Retina (tissue), 1 donor: ENCODE measurements around the gene PES1.
"Not testable (repeated sequence)": the region's sequence is repeated elsewhere in the genome, so short reads cannot be mapped to it uniquely, and the experiment has no call there.

ENCODE experiments used
- DNase-seq: peaks from one replicate; pipeline ENCODE4 v3.0.0-alpha.2; 2016

PES1 gene

DNA sequence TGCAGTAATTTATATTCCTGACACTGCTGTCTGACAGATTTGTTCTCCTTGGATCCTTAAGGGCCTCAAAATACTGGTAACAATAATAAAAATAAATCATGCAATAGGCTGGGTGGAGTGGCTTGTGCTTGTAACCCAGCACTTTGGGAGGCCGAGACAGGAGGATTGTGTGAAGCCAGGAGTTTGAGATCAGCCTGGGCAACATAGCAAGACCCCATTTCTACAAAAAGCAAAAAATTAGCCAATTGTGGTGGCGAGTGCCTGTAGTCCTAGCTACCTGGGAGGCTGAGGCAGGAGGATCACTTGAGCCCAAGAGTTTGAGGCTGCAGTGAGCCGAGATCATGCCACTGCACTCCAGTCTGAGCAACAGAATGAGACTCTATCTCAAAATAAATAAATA is 39.9 kb downstream of the PES1 start:
- not testable (repeated sequence) for DNase-seq

DNA sequence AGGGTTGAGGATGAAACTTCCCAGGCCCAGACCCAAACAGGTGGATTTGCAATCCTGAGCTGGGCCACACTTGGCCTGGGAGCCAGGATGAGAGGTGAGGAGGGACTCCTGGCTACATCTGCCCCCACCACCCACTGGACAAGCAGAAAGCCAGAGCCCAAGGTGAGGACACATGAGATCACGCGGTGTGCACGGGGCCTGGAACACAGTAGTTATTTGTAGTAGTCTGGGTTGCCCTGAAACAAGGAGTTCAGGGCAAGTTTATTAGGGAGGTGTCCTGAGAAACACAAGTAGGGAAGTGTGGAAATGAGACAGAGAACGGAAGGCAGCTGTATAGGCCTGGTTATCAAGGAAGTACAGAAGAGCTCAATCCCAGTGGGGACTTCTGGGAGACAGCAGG is 44.5 kb downstream of the PES1 start:
- DNase-seq = no peak

DNA sequence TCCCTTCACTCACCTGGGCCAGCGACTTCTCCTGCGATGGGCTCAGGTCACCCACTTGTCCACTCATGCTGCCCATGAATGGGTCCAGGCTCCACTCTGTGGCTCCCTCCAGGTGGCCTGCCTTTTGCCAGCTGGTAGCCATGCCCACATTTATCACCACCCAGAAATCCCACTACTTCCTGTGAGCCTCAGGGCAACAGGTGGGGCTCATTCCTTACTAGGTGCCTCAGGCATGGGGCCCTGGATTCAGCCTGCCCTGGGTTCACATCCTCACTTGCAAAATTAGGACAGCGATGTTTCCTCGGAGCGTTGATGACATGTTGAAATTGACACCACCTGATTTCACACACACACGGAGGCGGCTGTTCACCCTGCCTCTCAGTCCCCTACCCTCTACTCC is 45.1 kb downstream of the PES1 start, which contains the start of gene SEC14L6:
Gene SEC14L6 (minus strand): TSS at position 126 of the 400 bp plus-strand sequence. CDS start 59 bp downstream, at position 67.
- no peak for DNase-seq

DNA sequence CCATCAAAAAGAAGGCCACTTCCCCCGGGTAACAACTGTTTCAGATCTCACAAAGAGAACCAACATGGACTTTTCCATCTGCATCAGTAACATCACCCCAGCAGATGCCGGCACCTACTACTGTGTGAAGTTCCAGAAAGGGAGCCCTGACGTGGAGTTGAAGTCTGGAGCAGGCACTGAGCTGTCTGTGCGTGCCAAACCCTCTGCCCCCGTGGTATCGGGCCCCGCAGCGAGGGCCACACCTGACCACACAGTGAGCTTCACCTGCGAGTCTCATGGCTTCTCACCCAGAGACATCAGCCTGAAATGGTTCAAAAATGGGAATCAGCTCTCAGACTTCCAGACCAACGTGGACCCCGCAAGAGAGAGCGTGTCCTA is 48.9 kb downstream of the PES1 start:
- DNase-seq = no peak

DNA sequence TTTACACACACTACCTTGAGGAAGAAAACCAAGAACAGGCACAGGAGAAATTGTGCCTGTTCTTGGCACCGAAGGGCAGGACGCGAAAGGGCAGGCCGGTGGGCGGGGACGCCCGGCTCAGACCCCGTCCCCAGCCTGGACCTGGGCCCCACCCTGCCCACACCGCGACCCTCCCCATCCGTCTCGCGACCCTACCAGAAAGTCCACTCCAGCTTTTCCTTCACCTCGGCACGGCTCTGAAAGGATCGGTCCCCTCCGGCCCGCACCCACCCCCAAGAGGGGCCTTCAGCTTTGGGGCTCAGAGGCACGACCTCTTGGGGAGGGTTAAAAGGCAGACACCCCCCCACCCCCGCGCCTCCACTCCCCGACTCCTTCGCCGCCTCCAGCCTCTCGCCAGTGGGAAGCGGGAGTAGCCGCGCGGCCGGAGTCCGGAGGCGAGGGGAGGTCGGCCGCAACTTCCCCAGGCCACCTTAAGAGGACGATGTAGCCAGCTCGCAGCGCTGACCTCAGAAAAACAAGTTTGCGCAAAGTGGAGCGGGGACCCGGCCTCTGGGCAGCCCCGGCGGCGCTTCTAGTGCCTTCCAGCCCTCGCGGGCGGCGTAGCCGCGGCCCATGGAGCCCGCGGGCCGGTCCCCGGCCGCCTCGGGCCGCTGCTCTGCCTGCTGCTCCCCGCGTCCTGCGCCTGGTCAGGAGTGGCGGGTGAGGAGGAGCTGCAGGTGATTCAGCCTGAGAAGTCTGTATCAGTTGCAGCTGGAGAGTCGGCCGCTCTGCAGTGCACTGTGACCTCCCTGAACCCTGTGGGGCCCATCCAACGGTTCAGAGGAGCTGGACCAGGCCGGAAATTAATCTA is 49.5 kb downstream of the PES1 start:
- DNase-seq = peak; percentile 79

DNA sequence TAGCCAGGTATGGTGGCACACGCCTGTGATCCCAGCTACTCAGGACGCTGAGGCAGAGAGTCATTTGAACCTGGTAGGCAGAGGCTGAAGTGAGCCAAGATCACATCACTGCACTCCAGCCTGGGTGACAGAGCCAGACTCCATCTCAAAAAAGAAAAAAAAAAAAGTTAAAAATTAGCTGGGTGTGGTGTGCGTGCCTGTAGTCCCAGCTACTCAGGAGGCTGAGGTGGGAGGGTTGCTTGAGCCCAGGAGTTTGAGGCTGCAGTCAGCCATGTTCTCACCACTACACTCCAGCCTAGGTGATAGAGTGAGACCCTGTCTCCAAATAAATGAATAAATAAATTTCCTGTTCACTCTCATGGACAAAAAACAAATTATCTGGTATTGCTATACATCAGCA is 50.2 kb downstream of the PES1 start:
- not testable (repeated sequence) for DNase-seq

DNA sequence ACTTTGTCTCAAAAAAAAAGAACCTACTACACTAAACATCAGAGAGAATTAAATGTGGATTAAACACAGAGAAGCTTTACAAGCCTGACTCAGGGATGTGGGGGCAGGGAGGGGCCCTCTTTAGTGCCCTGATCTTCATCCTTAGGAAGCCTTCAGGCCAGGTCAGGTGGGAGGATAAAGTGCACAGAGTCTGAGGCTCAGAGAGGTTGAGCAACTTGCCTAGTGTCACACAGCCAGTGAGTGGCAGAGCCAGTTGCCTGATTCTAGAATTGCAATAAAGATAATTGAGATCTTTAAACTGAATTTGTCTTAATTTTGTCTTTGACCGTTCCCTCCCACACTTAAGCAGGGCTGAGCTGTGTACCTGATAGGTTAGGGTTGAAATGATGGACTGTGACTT is 52.3 kb downstream of the PES1 start:
- DNase-seq = no peak

DNA sequence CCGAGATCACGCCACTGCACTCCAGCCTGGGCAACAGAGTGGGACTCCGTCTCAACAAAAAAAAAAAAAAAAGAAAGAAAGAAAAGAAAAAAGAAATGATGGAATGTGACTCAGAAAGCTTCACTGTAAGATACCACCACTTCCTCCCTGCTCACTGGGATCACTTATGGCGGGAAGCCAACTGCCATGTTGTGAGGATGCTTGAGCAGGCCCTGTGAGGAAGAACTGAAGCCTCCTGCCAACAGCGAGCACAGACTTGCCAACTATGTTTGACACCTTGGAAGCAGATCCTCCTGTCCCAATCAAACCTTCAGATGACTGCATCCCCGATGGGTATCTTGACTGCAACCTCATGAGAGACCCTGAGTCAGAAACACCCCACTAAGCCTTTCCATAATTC is 53.4 kb downstream of the PES1 start:
- DNase-seq = no peak

DNA sequence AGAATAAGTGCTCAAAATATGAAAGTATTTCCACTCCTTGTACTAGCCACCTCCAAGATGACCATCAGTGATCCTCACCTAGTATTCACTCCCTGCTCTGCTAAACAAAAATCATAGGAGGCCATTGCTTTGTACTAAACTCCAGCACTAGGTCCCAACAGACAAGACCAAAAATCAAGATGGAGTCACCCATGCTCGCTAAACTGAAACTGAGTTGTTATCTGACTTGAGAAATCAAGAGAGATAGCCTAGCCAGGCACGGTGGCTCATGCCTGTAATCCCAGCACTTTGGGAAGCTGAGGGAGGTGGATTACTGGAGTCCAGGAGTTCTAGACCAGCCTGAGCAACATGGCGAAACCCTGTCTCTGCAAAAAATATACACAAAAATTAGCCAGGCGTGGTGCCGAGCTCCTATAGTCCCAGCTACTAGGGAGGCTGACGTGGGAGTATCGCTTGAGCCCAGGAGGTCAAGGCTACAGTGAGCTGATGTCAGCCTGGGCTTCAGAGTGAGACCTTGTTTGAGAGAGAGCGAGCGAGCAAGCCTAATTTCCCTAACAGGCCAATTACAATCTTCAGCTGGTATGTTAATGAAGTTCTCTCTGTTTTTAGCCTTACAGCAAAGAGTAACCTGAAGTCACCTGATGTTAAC is 54.5 kb downstream of the PES1 start:
- no peak for DNase-seq

DNA sequence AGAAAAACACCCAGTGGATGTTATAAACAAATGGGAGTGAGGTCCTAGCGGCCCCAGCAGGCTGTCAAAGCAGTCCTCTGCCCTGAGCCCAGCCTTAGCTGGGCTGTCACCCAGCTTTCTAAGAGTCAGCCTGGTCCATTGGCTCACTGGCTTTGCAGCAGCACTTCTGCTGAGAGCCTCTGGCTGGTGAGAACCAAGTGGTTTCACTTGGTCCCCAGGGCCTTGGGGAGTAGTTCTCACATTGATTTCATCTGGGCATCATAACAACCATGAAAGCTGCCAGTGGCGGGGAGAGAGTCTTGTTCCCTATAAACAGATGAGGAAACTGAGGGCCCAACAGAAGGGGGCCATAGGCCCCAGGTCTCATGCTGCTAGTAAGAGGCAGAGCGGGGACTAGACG is 56.5 kb downstream of the PES1 start:
- DNase-seq = no peak

DNA sequence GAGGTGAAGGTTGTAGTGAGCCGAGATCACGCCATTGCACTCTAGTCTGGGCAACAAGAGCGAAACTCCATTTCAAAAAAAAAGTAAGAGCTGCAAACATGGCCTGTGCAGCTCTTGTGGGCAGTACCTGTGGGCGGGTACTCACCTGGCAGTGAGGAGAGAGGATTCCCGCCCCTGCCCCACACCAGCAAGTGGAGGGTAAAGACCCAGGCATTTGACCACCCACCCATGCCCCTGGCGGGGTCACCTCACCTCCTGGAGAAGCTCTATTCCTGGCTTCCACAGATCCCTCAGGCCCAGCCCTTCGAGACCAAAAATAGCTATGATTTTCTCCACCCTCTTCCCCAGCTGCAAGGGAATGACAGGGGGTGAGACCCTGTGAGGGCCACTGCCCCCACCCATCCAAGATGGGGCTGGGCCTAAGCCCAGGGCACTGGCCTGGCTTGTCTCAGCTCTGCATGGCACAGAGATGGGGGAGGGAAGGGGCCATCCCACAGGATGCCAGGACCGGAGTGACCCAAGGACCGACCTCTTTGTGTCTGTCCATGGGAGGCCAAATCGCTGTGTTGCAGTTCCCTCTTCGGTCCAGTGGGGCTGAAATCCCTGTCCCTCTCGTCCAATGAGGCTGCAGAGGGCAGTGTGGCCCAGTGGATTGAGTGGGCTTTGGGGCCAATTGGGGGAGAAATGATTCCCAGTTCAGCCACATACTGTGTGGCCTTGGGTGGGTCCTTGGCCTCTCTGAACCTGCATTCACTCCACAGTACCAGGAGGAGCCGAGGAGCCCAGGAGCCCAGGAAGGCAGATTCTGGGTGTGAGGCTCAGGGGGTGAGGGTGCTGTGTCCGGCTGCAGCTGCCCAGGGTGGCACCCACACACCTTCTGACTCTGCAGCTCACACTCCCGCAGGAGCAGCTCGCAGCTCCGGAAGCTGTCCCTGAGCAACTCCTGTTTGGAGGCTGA is 59.8 kb downstream of the PES1 start:
- no peak for DNase-seq

DNA sequence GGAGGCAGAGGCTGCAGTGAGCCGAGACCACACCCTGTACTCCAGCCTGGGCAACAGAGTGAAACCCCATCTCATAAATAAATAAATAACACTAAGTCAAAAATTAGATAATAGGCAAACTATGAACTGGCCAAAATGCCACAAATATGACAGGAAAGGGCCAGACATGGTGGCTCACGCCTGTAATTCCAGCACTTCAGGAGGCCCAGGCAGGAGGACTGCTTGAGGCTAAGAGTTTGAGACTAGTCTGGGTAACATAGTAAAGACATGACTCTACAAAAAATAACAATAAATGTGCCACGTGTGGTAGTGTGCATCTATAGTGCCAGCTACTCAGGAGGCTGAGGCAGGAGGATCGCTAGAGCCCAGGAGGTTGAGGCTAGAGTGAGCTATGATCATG is 65.1 kb downstream of the PES1 start:
- no peak for DNase-seq
